Measurements from ENCODE around the gene MLLT10.

The MLLT10 gene

DNA sequence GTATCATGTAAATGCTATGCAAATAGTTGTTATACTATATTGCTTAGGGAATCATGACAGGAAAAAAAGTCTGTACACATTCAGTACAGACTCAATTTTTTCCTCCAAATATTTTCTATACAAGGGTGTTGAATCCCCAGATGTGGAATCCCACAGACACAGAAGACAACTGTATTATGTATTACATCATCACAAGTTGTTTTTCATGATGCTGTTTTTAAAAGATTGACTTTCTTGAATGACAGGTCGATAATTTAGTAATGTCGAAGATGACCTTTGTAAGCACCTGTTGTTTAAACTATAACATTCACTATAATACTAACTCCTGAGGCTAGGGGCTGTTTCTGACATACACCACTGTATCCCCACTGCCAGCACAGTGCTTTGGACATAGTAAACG, 143.5 kb downstream of the MLLT10 start:
- no peaks in the 10 kb centered on the region for H3K4me1 ChIP-seq (ENCODE audit: control insufficient read depth, insufficient read depth, low read length)
- H3K9me3 ChIP-seq (ENCODE audit: control insufficient read depth in 2 of 2, low read length in 2 of 2): no peaks in the 10 kb centered on the region
- no peak overlapping the region for H3K27ac ChIP-seq (ENCODE audit: low read length)
- no peaks in the 10 kb centered on the region for H3K36me3 ChIP-seq (ENCODE audit: control insufficient read depth in 2 of 2, insufficient read depth in 2 of 2, low read length in 2 of 2)
- H3K27me3 ChIP-seq (ENCODE audit: control insufficient read depth in 1 of 2, insufficient read depth in 2 of 2, low read length in 2 of 2): no peaks in the 10 kb centered on the region
- H3K9ac ChIP-seq (ENCODE audit: low read length in 2 of 2): no peak overlapping the region
- H3K4me3 ChIP-seq (ENCODE audit: low read length in 2 of 2): no peak overlapping the region

GRCh38 chr10:21681156-21681555, 147.1 kb downstream of the MLLT10 start:
- Histone ChIP-seq H3K27ac (ENCODE audit: low read length) (no peak overlapping the region), H3K36me3 (ENCODE audit: control insufficient read depth in 2 of 2, insufficient read depth in 2 of 2, low read length in 2 of 2) (no peaks in the 10 kb centered on the region), H3K4me3 (ENCODE audit: low read length in 2 of 2) (no peak overlapping the region), H3K9ac (ENCODE audit: low read length in 2 of 2) (no peak overlapping the region), H3K9me3 (ENCODE audit: control insufficient read depth in 2 of 2, low read length in 2 of 2) (no peaks in the 10 kb centered on the region), H3K27me3 (ENCODE audit: control insufficient read depth in 1 of 2, insufficient read depth in 2 of 2, low read length in 2 of 2) (no peaks in the 10 kb centered on the region), H3K4me1 (ENCODE audit: control insufficient read depth, insufficient read depth, low read length) (no peaks in the 10 kb centered on the region)

DNA sequence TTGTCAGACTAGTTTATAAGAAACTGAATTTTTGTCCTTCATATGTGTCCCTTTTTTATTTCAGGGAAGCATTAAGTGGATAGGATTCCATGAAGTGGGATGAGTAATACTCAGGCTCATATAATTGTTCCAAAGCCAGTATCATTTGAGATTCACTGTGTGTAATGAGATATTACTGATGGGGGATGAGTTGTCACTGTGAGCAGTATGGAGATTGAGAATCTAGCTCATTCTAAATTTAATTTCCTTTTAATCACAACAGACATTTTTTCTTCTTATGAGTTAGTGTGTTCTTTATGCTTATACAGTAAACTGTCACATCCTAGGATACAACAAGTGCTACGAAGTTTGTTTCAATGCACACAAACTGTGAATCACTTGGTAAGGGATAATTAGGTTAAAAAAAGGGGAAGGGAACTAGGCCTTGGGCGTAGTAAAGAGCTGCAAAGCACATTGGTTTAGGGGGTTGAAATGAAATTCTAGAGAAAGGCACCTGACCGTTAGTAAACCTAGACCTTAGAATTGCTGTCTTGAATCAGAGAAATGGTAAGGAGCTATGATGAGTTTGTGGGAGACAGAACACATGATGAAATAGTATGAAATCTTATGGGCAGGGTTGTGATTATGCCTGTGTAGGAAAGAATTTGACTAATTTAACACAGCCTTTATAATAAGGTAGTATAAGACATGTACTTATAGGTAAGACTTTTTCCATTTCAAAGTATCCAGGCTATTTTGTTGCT, 153.4 kb downstream of the MLLT10 start:
- H3K27ac ChIP-seq (ENCODE audit: low read length): no peak overlapping the region
- no peaks in the 10 kb centered on the region for H3K4me1 ChIP-seq (ENCODE audit: control insufficient read depth, insufficient read depth, low read length)
- H3K27me3 ChIP-seq (ENCODE audit: control insufficient read depth in 1 of 2, insufficient read depth in 2 of 2, low read length in 2 of 2): no peaks in the 10 kb centered on the region
- no peak overlapping the region for H3K9ac ChIP-seq (ENCODE audit: low read length in 2 of 2)
- H3K4me3 ChIP-seq (ENCODE audit: low read length in 2 of 2): no peak overlapping the region
- no peaks in the 10 kb centered on the region for H3K9me3 ChIP-seq (ENCODE audit: control insufficient read depth in 2 of 2, low read length in 2 of 2)
- no peaks in the 10 kb centered on the region for H3K36me3 ChIP-seq (ENCODE audit: control insufficient read depth in 2 of 2, insufficient read depth in 2 of 2, low read length in 2 of 2)

- no peak overlapping the region for H3K27ac ChIP-seq (ENCODE audit: low read length)
- no peaks in the 10 kb centered on the region for H3K4me1 ChIP-seq (ENCODE audit: control insufficient read depth, insufficient read depth, low read length)
- H3K4me3 ChIP-seq (ENCODE audit: low read length in 2 of 2): no peak overlapping the region
- no peak overlapping the region for H3K9ac ChIP-seq (ENCODE audit: low read length in 2 of 2)
- no peaks in the 10 kb centered on the region for H3K27me3 ChIP-seq (ENCODE audit: control insufficient read depth in 1 of 2, insufficient read depth in 2 of 2, low read length in 2 of 2)
- no peaks in the 10 kb centered on the region for H3K36me3 ChIP-seq (ENCODE audit: control insufficient read depth in 2 of 2, insufficient read depth in 2 of 2, low read length in 2 of 2)
- H3K9me3 ChIP-seq (ENCODE audit: control insufficient read depth in 2 of 2, low read length in 2 of 2): no peaks in the 10 kb centered on the region
Observed at GRCh38 chr10:21688009-21688332, 153.9 kb downstream of the MLLT10 start.

GRCh38 chr10:21688870-21689269, 154.8 kb downstream of the MLLT10 start:
- Histone ChIP-seq H3K9ac (ENCODE audit: low read length in 2 of 2) (no peak overlapping the region), H3K9me3 (ENCODE audit: control insufficient read depth in 2 of 2, low read length in 2 of 2) (no peaks in the 10 kb centered on the region), H3K27me3 (ENCODE audit: control insufficient read depth in 1 of 2, insufficient read depth in 2 of 2, low read length in 2 of 2) (no peaks in the 10 kb centered on the region), H3K27ac (ENCODE audit: low read length) (no peak overlapping the region), H3K36me3 (ENCODE audit: control insufficient read depth in 2 of 2, insufficient read depth in 2 of 2, low read length in 2 of 2) (no peaks in the 10 kb centered on the region), H3K4me3 (ENCODE audit: low read length in 2 of 2) (no peak overlapping the region), H3K4me1 (ENCODE audit: control insufficient read depth, insufficient read depth, low read length) (no peaks in the 10 kb centered on the region)

GRCh38 chr10:21689881-21690280, 155.8 kb downstream of the MLLT10 start:
- H3K36me3 ChIP-seq (ENCODE audit: control insufficient read depth in 2 of 2, insufficient read depth in 2 of 2, low read length in 2 of 2): no peaks in the 10 kb centered on the region
- no peaks in the 10 kb centered on the region for H3K9me3 ChIP-seq (ENCODE audit: control insufficient read depth in 2 of 2, low read length in 2 of 2)
- no peaks in the 10 kb centered on the region for H3K27me3 ChIP-seq (ENCODE audit: control insufficient read depth in 1 of 2, insufficient read depth in 2 of 2, low read length in 2 of 2)
- no peak overlapping the region for H3K9ac ChIP-seq (ENCODE audit: low read length in 2 of 2)
- no peak overlapping the region for H3K27ac ChIP-seq (ENCODE audit: low read length)
- no peak overlapping the region for H3K4me3 ChIP-seq (ENCODE audit: low read length in 2 of 2)
- peaks cover 2% of the 10 kb centered on the region for H3K4me1 ChIP-seq (ENCODE audit: control insufficient read depth, insufficient read depth, low read length)

DNA sequence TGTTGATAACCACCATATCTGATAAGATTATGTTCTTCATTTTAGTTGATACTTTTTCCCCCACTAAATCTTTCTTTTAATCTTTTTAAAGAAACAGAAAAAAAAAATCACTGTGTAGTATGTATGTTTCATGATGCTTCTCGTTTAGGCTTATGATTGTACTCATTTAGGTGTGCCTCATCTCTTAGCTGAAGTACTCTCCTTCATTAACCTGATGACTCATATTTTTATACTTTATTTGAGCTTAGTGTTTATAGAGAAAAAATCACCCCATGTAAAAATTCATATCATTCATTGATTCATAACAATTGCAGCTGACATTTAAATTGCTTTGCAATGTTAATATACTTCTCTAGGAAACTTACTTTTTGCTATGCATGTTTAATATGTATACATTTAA, 158.9 kb downstream of the MLLT10 start:
- Histone ChIP-seq H3K4me1 (ENCODE audit: control insufficient read depth, insufficient read depth, low read length) (peaks cover 2% of the 10 kb centered on the region), H3K4me3 (ENCODE audit: low read length in 2 of 2) (no peak overlapping the region), H3K27ac (ENCODE audit: low read length) (no peak overlapping the region), H3K9me3 (ENCODE audit: control insufficient read depth in 2 of 2, low read length in 2 of 2) (no peaks in the 10 kb centered on the region), H3K36me3 (ENCODE audit: control insufficient read depth in 2 of 2, insufficient read depth in 2 of 2, low read length in 2 of 2) (no peaks in the 10 kb centered on the region), H3K27me3 (ENCODE audit: control insufficient read depth in 1 of 2, insufficient read depth in 2 of 2, low read length in 2 of 2) (no peaks in the 10 kb centered on the region), H3K9ac (ENCODE audit: low read length in 2 of 2) (no peak overlapping the region)

DNA sequence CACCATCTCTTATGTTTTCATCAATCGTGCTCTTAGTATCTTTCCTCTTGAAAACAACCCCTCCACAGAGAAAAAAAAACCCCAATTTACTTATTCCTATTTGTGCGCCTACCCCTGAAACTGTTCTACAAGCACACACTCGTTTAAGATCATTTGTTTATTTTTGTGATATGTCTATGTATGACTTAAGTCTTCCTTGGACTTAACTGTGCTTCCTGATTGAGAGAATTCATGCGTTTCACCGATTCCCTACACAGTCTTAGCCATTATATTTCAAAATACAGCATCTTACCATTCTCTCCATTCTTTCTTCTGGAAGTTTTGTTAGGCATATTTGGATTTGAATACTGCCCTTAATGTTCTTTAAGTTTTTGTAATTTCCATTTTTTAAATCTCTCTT, 159.4 kb downstream of the MLLT10 start:
- no peaks in the 10 kb centered on the region for H3K36me3 ChIP-seq (ENCODE audit: control insufficient read depth in 2 of 2, insufficient read depth in 2 of 2, low read length in 2 of 2)
- H3K9me3 ChIP-seq (ENCODE audit: control insufficient read depth in 2 of 2, low read length in 2 of 2): no peaks in the 10 kb centered on the region

GRCh38 chr10:21694631-21695030, 160.6 kb downstream of the MLLT10 start:
- Histone ChIP-seq H3K9me3 (ENCODE audit: control insufficient read depth in 2 of 2, low read length in 2 of 2) (peaks cover 0 to 2% of the 10 kb centered on the region in 2 donors), H3K36me3 (ENCODE audit: control insufficient read depth in 2 of 2, insufficient read depth in 2 of 2, low read length in 2 of 2) (no peaks in the 10 kb centered on the region), H3K4me3 (ENCODE audit: low read length in 2 of 2) (peak overlapping the region in 1 of 2 donors; percentile 24), H3K4me1 (ENCODE audit: control insufficient read depth, insufficient read depth, low read length) (peaks cover 2% of the 10 kb centered on the region), H3K27me3 (ENCODE audit: control insufficient read depth in 1 of 2, insufficient read depth in 2 of 2, low read length in 2 of 2) (no peaks in the 10 kb centered on the region), H3K27ac (ENCODE audit: low read length) (no peak overlapping the region), H3K9ac (ENCODE audit: low read length in 2 of 2) (no peak overlapping the region)

More for the DNA sequence above, 159.4 kb downstream of the MLLT10 start:
- Histone ChIP-seq H3K27ac (ENCODE audit: low read length) (no peak overlapping the region), H3K9ac (ENCODE audit: low read length in 2 of 2) (no peak overlapping the region), H3K4me3 (ENCODE audit: low read length in 2 of 2) (no peak overlapping the region), H3K27me3 (ENCODE audit: control insufficient read depth in 1 of 2, insufficient read depth in 2 of 2, low read length in 2 of 2) (no peaks in the 10 kb centered on the region), H3K4me1 (ENCODE audit: control insufficient read depth, insufficient read depth, low read length) (peaks cover 2% of the 10 kb centered on the region)

GRCh38 chr10:21696302-21696701, 162.3 kb downstream of the MLLT10 start:
- Histone ChIP-seq H3K9me3 (ENCODE audit: control insufficient read depth in 2 of 2, low read length in 2 of 2) (peaks cover 0 to 12% of the 10 kb centered on the region in 2 donors), H3K36me3 (ENCODE audit: control insufficient read depth in 2 of 2, insufficient read depth in 2 of 2, low read length in 2 of 2) (no peaks in the 10 kb centered on the region), H3K27me3 (ENCODE audit: control insufficient read depth in 1 of 2, insufficient read depth in 2 of 2, low read length in 2 of 2) (no peaks in the 10 kb centered on the region), H3K27ac (ENCODE audit: low read length) (no peak overlapping the region), H3K9ac (ENCODE audit: low read length in 2 of 2) (no peak overlapping the region), H3K4me1 (ENCODE audit: control insufficient read depth, insufficient read depth, low read length) (peaks cover 2% of the 10 kb centered on the region), H3K4me3 (ENCODE audit: low read length in 2 of 2) (no peak overlapping the region)

DNA sequence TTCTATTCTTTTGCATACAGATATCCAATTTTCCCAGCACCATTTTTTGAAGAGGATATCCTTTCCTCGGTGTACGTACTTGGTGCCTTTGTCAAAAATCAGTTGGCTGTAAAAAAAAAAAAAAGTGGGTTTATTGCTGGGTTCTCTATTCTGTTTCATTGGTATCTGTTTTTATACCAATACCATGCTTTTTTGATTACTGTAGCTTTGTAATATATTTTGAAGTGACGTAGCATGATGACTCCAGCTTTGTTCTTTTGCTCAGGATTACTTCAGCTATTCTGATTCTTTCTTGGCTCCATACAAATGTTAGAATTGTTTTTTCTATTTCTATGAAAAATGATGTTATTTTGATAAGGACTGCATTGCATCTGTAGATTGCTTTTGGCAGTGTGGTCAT, 165.5 kb downstream of the MLLT10 start:
- Histone ChIP-seq H3K9me3 (ENCODE audit: control insufficient read depth in 2 of 2, low read length in 2 of 2) (peaks cover 0 to 12% of the 10 kb centered on the region in 2 donors), H3K36me3 (ENCODE audit: control insufficient read depth in 2 of 2, insufficient read depth in 2 of 2, low read length in 2 of 2) (no peaks in the 10 kb centered on the region), H3K27ac (ENCODE audit: low read length) (no peak overlapping the region), H3K4me3 (ENCODE audit: low read length in 2 of 2) (no peak overlapping the region), H3K4me1 (ENCODE audit: control insufficient read depth, insufficient read depth, low read length) (peaks cover 2% of the 10 kb centered on the region), H3K27me3 (ENCODE audit: control insufficient read depth in 1 of 2, insufficient read depth in 2 of 2, low read length in 2 of 2) (no peaks in the 10 kb centered on the region), H3K9ac (ENCODE audit: low read length in 2 of 2) (no peak overlapping the region)
